GM12892 (cell line): ENCODE results near the gene SBNO1.
A peak's percentile ranks its signal among the peaks of the same experiment; 100 is the strongest.
"Not testable (repeated sequence)": the region's sequence is repeated elsewhere in the genome, so short reads cannot be mapped to it uniquely, and the experiment has no call there.

Experiments used
- DNase-seq: peaks from one replicate; pipeline ENCODE4 v3.0.0; 2011; ENCODE audit not compliant: insufficient read length
- FAIRE-seq: peaks from 2 replicates; lab custom pipeline; 2011; peaks lifted over from hg19 to GRCh38; lab: Jason Lieb, UNC
- POLR2A ChIP-seq: IDR thresholded peaks from 2 replicates; pipeline ENCODE4 v1.6.1; 2011; ENCODE audit warnings: low read depth, low read length, control low read depth
- POLR2AphosphoS5 ChIP-seq: IDR thresholded peaks from 2 replicates; pipeline ENCODE4 v1.6.1; 2011; ENCODE audit warnings: low read depth, low read length, control low read depth
- TAF1 ChIP-seq: IDR thresholded peaks from 2 replicates; pipeline ENCODE4 v1.6.1; 2011; ENCODE audit warnings: low read depth, mild to moderate bottlenecking, control low read depth, low read length, borderline replicate concordance

Gene SBNO1

DNA sequence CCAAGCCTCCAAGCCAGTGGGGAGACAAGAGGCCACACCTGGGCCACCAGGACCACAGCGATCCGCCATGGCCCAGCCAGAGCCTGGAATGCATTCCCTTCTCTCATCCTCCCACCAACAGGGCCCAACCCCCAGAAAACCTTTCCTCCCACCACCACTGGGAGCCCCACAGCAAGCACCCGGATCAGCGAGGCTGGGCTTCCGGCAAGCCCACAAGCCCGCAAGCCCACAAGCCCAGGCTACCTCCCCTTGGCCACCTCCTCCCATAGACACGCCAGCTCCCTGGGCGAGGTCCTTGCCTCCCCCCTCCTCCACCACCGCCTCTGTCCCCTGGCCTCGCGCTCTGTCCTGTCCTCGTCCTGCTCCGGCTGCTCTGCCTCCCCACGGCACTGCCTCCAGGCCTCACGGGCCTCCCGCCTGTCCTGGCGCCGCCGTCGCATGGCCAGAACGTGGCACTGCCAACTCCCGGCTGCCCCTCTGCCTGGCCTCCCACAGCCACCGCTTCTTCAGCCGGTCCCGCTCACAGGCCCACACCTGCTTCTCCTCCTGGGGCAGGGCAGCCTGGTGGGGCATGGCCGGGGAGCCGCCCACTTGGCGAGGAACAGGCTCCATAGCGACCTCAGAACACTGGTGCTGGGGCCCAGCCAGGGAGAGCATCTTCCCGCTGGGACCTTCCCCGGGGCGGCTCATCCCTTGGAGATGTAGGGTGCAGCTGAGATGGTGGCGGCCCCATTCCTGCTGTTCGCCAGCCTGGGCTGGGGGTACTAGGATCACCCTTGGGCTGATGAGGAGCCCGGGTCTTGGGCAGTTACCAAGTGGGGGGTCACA lies 98.6 kb downstream of the SBNO1 start:
- DNase-seq (no peak), FAIRE-seq (no peak)
- TF ChIP-seq TAF1 (no peak), POLR2AphosphoS5 (no peak)

DNA sequence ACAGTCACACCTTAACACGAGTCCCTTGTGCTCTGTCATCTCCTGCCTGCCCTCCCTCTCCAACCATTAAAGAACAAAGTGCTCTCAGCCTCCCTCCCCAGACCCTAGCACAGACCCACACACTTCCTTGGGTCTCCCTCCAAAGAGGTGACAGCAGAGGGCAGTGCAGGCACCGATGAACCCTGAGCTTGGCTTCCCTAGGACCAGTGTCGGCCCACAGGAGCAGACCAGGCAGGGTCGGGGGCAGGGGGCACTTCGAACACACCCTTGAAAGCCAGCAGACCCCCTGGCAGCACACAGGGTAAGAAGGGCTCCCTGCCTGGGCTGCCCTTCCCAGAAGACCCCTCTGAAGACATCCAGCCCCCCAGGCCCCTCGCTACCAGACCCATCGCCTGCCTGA lies 100.0 kb downstream of the SBNO1 start:
- no peak for DNase-seq
- TF ChIP-seq TAF1 (no peak), POLR2A (no peak), POLR2AphosphoS5 (no peak)
- FAIRE-seq: peak; percentile 92

DNA sequence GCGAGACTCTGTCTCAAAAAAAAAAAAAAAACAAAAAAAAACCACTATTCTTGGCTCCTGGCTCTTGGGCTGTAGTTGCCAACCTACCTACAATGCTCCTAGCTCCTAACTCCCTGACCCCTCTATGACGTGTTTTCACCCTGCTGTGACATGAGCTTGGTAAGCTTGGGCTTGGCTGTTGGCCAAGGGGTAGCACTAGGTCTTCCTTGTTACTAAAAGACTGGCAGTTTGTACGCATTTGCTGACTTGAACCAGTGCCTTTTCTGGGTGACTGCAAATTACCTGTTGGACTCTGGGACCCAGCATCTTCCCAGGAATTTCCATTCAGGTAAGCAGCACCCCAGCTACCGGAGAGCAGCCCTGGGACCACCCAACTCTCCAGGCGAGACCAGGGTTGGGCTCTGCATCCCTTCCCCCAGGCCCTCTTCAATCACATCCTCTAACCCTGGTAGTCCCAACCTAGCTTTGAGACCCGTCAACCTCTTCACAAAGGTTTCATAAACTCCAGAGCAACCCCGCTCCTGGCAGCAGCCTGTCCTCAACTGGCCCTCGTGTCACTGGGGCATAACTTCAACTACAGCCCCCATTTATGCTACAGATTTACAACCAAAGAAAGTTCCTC lies 101.3 kb downstream of the SBNO1 start:
- DNase-seq (no peak), FAIRE-seq (no peak)
- no peak for TF ChIP-seq POLR2AphosphoS5
- no peak for TF ChIP-seq POLR2A
- TF ChIP-seq TAF1: no peak

DNA sequence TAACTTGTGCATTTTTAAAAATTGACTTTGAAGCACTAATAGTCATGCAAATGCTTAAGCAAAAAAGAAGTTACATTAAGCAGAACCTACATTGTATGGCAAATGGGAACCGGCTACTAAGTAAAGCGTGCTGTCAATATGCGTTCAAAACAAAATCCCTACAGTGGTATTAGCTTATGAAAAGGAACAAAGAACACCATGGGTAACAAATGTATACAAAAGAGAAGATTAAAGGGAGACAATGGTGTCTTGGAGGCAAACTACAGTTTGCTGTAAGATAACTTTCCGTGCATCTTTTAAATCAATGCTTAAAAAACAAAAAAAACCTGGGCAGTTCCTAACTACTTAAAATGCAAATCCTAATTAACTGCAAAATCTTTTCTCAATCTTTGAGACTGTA lies 103.5 kb downstream of the SBNO1 start:
- DNase-seq: no peak
- FAIRE-seq: peak; percentile 54
- TF ChIP-seq TAF1 (no peak), POLR2A (no peak), POLR2AphosphoS5 (no peak)

DNA sequence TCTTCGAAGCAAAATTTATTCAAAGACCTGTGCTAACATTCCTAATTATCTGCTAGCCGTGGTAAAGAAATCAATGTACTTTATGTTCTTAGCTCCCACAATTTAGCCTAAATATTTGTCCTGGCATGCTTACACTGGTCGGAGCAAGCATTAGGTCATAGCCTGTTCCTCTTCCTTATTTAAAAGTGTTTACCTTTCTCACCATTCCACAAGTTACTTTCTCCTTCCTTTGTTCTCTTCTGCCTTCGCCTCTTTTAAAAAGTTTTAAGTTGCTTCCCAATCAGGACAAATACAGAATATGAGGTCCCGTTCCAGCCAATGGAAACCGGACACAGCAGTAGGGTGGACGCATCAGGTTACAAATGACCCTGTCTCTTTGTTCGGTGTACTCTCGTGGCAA lies 104.6 kb downstream of the SBNO1 start:
- FAIRE-seq: no peak
- TF ChIP-seq TAF1 (no peak), POLR2A (no peak), POLR2AphosphoS5 (no peak)
- no peak for DNase-seq

DNA sequence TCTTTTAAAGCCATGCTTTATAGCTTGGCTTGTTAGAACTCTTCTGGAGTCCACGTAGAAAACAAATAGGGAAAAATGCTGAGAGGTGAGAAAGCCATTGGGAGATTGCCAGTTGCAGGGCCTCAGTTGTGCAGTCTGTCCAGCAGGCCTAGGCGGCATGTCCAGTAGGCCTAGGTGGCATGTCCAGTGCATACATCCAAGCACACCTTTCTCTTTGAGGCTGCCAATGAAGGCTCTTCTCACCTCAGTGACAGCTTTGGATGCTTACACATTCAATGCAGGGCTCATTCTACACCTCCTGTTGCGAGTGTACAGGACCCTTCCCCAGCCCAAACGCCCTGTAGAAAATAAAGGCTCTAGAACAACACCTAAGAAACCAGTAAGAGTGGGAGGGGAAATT lies 106.1 kb downstream of the SBNO1 start:
- DNase-seq (no peak), FAIRE-seq (no peak)
- TF ChIP-seq TAF1 (no peak), POLR2AphosphoS5 (no peak), POLR2A (no peak)

DNA sequence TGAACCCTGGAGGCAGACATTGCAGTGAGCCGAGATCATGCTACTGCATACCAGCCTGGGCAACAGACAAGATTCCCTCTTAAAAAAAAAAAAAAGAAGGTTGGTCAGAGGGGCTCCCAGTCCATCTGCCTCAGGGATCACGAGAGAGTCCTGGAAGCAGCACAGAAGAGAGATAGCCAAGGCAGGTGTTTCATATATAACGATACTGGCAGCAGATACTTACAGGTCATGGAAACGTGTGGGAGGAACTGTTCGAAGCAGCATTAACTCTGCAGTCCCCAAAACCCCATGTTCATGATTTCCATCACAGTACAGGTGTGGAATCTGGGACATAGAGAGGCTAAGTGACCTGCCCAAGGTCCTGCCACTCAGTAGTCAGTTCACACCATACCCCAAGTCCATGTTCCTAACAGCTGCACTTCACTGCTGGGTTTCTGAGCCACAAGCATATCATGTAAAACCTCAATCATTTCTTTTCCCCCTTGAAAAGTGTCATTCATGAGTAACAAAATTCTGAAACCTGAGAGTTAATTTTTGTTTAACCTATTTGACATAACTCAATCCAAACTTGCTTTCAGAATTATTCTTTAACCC lies 109.7 kb downstream of the SBNO1 start:
- FAIRE-seq (no peak), DNase-seq (no peak)
- no peak for TF ChIP-seq TAF1

DNA sequence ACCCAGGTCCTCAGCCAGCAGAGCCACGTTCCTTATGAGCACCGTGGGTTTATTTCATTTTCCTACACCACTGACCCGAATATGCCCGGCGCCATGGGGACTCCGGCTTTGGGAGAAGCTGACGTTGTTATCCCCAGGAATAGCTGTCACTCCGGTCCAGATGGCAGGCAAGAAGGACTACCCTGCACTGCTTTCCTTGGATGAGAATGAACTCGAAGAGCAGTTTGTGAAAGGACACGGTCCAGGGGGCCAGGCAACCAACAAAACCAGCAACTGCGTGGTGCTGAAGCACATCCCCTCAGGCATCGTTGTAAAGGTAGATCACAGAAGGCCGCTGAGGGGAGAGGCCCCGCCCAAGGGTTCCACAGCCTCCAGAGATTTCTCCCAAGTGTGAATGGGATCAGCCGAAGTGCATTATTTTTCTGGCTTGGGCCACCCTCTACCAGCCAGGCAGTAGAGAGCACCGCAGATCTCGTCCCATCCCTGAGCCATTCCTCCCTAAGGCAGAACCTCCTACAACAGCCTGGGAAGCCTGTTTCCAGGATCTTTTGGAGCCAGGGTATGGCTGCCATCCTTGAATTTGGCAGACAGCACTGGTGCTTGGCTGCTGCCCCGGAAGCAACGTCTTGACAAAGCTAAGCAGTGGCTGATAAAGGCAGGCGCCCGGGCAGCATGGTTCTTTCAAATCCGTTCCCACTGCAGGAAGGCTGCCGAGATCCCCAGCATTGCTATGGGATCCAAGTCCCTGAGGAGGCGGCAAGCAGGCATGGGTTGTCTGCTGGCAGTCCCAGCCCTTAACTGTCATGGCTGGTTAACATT lies 110.8 kb downstream of the SBNO1 start:
- FAIRE-seq: no peak
- no peak for DNase-seq
- TF ChIP-seq TAF1: no peak
- TF ChIP-seq POLR2A: no peak
- TF ChIP-seq POLR2AphosphoS5: no peak

DNA sequence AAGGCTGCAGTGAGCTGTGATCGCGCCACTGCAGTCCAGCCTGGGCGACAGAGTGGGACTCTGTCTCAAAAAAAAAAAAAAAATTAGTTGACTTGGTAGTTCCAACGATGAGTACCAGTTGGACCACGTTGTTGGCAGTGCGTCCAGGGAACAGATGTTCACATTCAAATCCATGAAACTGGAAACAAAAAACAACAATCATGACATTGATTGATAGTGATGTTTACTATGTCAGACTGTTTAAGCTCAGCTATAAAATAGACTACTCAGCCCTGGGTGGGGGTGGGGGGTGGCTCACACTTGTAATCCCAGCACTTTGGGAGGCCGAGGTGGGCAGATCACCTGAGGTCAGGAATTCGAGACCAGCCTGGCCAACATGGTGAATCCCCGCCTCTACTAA lies 112.3 kb downstream of the SBNO1 start:
- FAIRE-seq, DNase-seq: not testable (repeated sequence)

DNA sequence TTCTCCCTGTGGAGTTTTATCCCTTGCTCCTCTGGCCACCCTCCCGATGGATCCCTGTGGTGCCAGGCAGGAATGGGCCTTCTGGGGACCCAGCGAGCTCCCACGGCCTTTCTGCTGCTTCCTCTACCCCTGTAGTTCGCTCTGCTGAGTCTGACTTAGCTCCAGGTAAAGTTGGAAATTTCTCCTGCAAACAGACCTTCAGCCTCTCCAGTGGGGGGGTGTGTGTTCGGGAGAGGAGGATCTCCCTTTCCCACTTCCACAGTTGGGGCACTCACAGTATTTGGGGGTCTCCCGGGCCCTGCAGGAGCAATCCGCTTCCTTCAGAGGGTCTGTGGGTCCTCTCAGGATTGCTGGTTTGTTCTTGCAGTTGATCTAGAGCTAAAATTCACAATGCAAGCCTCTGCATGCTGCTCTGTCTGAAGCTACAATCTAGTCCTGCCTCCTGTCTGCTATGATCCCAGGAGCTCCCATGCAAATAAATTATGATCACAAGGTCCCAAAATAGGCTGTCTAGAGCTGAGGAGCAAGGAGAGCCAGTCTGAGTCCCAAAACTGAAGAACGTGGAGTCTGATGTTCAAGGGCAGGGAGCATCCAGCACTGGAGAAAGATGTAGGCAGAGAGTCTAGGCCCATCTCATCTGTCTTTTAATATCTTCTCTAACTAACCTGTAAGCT lies 113.1 kb downstream of the SBNO1 start:
- TF ChIP-seq POLR2A (no peak), TAF1 (no peak), POLR2AphosphoS5 (no peak)
- DNase-seq (no peak), FAIRE-seq (no peak)

DNA sequence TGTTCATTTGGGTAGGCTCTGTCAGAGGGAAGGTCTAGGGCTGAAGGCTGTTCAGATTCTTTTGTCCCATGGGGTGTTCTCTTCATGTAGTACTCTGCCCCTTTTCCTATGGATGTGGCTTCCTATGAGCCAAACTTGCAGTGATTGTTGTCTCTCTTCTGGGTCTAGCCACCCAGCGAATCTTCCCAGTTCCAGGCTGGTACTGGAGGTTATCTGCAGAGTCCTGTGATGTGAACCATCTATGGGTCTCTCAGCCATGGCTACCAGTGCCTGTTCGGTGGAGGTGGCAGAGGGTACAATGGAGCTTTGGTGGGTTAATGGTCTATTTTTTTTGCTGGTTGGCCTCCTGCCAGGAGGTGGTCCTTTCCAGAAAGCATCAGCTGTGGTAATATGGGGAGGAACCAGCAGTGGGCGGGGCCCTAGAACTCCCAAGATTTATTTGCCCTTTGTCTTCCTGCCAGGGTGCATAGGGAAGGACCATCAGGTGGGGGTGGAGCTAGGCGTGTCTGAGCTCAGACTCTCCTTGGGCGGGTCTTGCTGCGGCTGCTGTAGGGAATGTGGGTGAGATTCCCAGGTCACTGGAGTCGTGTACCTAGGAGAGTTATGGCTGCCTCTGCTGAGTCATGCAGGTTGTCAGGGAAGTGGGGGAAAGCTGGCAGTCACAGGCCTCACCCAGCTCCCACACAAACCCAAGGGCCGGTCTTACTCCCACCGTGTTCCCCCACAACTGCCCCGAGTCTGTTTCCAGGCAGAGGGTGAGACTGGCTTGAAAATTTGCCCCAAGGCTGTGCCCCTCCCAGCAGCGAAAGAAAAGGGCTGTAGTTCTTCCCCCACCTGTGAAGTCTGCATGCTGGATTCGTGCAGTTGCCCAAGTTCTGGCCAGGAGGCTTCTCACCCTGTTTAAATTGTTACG lies 113.9 kb downstream of the SBNO1 start:
- FAIRE-seq (no peak), DNase-seq (no peak)
- no peak for TF ChIP-seq POLR2A
- TF ChIP-seq TAF1: no peak
- no peak for TF ChIP-seq POLR2AphosphoS5

DNA sequence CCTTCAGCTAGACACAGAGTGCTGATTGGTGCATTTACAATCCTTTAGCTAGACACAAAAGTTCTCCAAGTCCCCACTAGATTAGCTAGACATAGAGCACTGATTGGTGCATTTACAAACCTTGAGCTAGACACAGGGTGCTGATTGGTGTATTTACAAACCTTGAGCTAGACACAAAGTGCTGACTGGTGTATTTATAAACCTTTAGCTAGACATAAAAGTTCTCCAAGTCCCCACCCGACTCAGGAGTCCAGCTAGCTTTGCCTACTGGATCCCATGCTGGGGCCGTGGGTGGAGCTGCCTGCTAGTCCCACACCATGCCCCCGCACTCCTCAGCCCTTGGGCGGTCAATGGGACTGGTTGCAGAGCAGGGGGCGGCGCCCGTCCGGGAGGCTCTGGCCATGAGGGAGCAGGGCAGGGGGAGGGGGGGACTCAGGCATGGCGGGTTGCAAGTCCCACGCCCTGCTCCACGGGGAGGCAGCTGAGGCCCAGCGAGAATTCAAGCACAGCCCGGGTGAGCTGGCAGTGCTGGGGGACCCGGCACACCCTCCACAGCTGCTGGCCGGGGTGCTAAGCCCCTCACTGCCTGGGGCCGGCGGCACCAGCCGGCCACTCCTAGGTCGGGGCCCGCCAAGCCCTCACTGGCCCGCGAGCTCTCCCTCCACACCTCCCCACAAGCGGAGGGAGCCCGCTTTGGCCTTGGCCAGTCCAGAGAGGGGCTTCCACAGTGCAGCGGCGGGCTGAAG lies 115.5 kb downstream of the SBNO1 start:
- not testable (repeated sequence) for DNase-seq, FAIRE-seq

DNA sequence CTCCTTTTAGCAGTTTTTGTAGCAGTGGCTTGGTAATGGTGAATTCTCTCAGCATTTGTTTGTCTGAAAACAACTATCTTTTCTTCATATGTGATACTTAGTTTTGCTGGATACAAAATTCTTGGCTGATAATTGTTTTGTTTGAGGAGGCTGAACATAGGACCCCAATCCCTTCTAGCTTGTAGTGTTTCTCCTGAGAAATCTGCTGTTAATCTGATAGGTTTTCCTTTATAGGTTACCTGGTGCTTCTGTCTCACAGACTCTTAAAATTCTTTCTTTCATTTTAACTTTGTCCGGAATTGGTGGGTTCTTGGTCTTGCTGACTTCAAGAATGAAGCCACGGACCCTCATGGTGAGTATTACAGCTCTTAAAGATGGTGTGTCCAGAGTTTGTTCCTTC lies 116.5 kb downstream of the SBNO1 start:
- DNase-seq, FAIRE-seq: not testable (repeated sequence)
